HS-27A (cell line): ENCODE data around the gene CTNNA3.
"Not testable (repeated sequence)": the region's sequence is repeated elsewhere in the genome, so short reads cannot be mapped to it uniquely, and the experiment has no call there.

Experiments used
- DNase-seq: peaks from one replicate; pipeline ENCODE4 v3.0.0-alpha.2; 2012; ENCODE audit warnings: low read depth, missing footprints

Gene CTNNA3

DNA sequence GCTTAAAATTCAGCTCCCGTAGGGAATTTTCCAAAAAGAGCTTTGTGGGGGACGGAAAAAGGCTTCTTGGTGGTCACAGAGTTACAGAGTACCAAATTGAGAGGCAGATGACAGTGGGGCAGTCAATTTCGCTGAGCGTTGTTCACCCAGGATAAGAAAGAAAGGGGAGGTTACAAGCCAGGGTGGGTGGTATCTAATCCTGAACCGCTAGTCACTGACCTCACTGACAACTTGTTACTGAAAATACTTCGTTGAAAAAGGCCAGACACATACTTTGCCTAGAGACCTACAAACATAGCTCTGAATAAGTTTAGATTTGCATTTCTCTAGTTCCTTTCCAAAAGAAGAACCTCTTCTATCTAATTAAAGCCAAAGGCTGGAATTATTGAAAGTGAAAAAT, at the start of gene CTNNA3:
Gene CTNNA3 (minus strand): TSS at position 167 of the 400 bp plus-strand sequence.
- no peak for DNase-seq

DNA sequence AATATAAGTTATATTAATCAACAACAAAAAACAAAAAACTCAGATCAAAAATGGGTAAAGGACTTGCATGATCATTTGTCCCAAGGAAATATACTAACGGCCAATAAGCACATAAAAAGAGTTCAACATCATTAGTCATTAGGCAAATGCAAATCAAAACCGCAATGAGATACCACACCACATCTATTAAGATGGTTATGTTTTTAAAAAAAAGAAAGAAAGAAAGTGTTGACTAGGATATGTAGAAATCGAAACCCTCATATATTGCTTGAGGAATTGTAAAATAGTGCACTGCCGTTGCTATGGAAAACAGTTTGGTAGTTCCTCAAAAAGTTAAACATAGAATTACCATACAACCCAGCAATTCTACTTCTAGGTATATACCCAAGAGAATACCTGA, 39.4 kb upstream of the CTNNA3 start:
- no peak for DNase-seq

DNA sequence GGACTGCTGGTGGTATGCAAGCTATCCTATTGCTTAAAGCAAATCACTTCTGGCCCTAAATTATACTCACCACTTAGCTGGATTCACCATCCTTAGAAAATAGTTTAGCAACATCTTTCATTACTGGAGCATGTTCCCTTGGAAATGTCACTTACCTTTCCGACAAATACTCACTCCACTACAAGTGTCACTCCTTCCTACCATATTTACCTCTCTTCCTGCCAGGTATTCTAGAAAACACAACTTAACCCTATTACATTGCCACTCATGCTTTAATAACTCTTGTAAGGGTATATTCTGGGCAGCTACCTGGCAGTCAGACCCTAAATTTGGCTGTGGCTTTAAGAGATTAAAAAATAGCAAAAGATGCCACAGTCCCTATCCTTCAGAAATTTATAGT, 37.5 kb upstream of the CTNNA3 start:
- no peak for DNase-seq

DNA sequence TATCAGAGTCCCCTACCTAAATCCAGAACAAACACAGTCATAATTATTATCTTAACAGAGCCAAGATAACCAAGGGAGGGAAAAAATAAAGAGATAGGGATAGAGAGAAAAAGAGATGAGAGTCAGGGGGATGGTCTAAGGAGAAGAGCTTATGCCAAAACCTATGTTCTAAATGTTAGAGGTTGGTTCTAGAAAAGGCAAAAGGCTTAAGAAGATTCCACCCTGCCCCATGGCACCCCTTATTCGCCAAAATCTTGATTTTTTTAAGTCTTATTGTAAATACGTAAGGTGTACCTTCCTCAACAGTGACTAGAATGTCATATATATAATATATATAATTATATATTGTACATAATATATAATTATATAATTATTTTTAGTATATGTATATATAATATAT, 29.6 kb upstream of the CTNNA3 start:
- no peak for DNase-seq

DNA sequence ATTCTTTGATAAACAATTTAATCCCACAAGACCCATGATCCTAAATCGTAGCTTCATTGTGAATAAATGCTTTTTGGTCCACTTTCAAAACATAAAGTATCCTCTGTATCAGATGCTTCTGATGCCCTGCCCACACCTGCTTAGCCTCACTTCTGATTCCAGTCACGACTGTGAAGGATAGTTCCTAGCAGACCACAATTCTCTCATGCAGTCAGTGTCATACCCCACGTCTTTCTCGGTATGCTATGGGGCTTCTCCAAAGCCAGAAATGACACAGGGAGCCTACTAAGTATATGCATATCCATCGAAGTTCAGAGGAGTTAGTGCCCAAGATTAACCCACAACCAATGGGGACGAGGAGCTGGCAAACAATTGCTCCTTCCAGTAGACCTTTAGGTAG, 27.6 kb upstream of the CTNNA3 start:
- no peak for DNase-seq

DNA sequence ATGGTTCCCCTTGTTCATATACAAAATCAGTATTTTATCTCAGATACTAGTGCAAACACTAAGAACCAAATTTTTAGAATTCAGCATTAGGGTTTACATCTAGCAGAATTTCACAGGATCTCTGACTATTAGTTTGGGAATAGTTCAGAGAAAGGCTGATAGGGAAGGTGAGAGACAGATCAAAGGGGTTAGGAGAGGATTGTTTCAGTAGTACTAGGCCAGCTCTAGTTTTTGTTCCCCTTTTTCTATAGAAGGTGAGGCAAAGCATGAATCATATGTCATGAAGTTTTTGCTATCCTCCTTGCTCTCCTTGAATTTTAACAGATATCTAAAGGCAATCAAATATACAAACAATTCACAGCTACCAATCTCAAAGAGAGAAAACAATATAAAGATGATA, 26.1 kb upstream of the CTNNA3 start:
- no peak for DNase-seq

DNA sequence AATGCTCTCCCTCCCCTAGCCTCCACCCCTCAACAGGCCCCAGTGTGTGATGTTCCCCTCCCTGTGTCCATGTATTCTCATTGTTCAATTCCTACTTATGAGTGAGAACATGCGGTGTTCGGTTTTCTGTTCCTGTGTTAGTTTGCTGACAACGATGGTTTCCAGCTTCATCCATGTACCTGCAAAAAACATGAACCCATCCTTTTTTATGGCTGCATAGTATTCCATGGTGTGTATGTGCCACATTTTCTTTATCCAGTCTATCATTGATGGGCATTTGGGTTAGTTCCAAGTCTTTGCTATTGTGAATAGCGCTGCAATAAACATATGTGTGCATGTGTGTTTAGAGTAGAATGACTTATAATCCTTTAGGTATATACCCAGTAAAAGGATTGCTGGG, 20.5 kb upstream of the CTNNA3 start:
- not testable (repeated sequence) for DNase-seq

DNA sequence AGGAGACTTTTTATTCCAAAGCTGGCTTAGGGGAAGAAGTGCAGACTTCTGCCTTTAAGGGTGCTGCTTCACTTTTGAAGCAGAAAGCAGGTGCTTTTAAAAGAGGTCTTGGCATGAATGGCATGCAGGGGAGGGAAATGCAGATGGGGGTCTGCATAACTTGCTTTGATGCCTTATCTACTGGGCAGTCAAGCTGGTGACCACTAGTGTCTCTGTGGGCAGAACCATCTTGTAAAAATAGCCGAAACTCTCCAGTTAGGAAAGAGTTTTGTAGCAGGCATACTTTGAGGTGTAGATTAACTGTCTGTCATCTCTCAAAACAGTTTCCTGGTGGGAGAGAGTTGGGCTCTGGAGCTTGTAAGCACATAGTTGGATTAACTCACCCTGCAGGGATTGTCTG, 9.9 kb upstream of the CTNNA3 start:
- DNase-seq: no peak

DNA sequence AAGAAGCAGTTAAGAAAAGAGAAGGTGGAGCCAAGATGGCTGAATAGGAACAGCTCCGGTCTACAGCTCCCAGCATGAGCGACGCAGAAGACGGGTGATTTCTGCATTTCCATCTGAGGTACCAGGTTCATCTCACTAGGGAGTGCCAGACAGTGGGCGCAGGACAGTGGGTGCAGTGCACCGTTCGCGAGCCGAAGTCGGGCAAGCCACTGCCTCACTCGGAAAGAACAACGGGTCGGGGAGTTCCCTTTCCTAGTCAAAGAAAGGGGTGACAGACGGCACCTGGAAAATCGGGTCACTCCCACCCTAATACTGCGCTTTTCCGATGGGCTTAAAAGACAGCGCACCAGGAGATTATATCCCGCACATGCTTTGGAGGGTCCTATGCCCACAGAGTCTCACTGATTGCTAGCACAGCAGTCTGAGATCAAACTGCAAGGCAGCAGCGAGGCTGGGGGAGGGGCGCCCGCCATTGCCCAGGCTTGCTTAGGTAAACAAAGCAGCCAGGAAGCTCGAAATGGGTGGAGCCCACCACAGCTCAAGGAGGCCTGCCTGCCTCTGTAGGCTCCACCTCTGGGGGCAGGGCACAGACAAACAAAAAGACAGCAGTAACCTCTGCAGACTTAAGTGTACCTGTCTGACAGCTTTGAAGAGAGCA, 3.7 kb upstream of the CTNNA3 start:
- not testable (repeated sequence) for DNase-seq

DNA sequence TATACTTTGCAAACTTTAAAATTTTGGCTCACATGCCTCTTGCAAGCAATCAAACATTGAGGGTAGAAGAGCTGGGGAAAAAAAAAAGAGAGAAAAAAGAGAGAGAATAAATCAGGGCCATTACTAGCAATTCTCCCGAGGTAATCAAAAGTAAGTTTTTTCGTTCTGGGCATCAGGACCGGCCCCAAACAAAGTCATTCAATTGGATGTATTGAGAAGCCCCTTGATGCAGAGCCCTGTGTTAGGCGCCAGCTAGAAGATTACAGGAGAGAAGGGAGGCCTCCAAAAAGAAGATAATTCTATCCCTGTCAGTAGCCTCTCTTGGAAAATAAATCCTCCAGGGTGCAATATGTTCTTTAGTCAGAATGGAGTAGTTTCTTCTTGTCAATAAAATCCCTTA, 2.2 kb upstream of the CTNNA3 start:
- no peak for DNase-seq

DNA sequence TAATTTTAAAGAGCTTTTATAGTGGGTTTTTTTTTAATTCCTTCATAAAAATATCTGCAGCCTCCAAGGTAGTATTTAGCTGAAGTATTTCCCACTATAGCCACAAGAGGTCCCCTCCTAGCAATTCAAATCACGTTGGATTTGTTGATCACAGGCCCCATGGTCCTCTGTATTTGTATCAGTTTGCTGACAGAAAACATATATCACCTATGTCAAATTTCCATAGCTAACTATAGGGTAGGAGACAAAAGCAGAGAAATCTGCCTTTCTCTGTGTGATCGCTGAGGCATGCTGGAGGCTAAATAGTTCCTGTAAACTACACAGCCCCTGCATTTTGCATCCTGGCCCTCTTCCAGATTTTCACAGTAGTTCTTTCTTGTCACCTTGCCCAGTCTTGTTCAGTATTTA, 1.7 kb upstream of the CTNNA3 start:
- peak; percentile 0 for DNase-seq

DNA sequence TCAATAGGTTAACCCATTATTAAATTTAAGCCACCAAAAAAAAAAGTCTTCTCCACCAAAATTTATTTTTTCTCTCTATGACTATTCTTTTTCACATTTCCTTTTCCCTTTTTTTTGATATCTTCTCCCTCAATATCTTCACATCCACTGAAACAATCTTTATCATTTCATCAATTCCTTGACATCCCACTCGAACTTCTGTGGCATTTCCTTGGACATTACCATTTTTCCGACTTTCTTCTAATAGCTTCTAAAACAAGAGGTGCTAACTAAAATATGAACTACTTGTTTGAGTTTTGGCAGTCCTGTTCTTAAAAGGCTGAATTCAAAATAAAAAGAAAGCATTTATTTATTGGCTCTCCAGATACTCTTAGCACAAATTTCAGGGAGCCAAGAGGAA, 684 bp upstream of the CTNNA3 start:
- DNase-seq: no peak

DNA sequence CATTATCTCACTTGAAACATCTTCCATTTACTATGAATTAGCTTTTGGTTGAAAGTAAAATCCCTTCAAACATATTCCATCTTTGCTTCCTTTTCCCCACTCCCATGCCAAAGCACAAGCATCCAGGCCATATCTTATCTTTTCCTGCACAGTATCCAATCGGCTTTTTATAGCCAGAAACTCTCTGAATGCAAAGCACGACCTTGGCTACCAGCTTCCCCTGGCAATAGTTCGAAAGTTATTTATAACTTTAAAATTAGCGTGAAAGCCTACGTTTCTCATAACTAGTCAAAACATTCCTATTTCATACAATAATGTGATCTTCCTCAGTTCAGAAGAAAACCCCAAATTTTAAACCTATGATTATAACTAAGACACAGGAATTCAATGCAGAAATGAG, 440 bp downstream of the CTNNA3 start:
- no peak for DNase-seq

DNA sequence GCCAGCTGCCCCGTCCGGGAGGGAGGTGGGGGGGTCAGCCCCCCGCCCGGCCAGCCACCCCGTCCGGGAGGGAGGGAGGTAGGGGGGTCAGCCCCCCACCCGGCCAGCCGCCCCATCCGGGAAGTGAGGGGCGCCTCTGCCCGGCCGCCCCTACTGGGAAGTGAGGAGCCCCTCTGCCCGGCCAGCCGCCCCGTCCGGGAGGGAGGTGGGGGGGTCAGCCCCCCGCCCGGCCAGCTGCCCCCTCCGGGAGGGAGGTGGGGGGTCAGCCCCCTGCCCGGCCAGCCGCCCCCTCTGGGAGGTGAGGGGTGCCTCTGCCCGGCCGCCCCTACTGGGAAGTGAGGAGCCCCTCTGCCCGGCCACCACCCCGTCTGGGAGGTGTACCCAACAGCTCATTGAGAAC, 4.1 kb downstream of the CTNNA3 start:
- DNase-seq: not testable (repeated sequence)

DNA sequence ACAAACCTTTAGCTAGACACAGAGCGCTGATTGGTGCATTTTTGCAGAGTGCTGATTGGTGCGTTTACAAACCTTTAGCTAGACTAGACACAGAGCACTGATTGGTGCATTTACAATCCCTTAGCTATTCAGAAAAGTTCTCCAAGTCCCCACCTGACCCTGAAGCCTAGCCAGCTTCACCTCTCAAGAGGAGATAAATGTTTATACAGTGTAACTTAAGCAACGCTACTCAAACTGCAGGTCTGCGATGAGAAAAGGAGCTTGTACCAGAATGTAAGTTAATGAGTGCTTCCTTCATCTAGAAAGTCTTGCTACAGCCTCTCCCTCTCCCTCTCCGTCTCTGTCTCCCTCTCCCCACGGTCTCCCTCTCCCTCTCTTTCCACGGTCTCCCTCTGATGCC, 5.5 kb downstream of the CTNNA3 start:
- DNase-seq: not testable (repeated sequence)

DNA sequence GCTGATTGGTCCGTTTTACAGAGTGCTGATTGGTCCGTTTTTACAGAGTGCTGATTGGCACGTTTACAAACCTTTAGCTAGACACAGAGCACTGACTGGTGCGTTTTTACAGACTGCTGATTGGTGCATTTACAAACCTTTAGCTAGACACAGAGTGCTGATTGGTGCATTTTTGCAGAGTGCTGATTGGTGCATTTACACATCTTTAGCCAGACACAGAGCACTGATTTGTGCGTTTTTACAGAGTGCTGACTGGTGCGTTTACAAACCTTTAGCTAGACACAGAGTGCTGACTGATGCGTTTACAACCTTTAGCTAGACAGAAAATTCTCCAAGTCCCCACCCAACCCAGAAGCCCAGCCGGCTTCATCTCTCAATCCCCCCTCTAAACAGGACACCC, 11.9 kb downstream of the CTNNA3 start:
- DNase-seq: not testable (repeated sequence)

DNA sequence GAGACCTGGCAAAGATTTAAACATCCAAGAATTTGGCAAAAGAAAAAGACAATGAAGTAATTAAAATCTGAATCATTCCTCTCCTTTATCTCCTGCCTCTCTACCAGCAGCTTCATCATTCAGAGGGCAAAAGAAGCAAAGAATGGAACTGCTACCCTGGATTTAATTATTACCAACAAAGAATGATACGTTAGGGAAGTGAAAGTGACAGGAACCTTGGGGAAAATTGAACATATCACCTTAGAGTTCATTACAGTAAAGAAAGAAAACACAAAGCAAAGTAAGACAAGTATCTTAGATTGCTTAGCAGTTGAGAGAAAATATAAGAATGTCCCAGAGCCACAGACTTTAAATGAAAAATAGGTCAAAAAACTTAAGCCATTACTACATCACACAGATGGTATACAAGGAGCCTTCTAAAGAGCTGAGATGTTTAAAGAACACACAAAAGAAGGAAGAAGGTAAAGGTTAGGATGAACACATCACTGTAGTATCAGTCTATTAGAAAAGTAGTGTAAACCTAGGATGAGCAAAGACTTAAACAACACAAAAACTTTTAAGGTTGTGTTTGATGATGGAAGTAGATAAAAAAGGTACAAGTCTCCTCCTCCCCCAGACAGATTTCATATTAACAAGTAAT, 17.5 kb downstream of the CTNNA3 start:
- DNase-seq: no peak

DNA sequence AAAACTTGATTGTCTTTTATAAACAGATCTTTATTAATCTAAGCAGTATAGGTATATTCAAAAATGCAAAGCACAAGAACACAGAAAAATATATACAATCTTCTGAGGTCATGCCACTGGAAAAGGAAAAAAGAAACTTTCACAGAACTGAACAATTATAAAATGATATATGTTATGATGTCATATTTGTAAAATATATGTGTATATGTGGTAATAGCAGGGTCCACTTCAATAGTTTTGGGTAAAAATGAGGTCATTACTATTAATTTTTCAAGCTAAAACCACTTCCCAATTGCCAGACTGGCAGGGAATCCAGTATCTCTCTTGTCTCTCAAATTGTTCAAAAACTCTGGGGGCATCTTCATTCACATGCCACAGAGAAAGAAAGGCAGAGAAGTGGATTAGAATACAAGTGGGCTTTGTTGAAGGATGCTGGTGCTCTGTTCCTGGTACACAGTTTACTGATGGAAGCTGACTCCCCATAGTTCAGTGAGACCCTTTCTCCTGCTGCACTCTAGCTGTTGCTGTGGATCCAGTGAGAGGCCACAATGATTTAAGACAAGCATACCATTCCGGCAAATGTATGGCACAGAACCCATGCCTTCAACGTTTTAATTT, 19.7 kb downstream of the CTNNA3 start:
- no peak for DNase-seq

DNA sequence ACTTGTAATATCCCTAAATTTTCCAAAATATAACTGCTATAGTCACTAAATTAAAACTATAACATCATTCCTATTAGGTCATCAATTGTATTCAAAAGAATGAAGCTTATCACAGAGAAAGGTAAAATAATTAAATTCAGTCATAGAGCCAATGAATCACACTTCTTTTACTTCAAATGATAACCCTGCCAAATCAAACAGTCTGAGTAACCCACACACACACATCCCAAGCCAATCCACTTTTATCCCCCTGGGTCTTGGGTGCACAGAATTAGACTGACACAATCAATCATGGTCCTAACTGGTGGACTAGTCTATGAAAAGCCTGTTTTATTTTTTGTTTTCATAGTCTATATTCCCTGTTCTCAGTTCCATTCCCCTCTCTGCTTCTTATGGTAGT, 25.6 kb downstream of the CTNNA3 start:
- DNase-seq: no peak

DNA sequence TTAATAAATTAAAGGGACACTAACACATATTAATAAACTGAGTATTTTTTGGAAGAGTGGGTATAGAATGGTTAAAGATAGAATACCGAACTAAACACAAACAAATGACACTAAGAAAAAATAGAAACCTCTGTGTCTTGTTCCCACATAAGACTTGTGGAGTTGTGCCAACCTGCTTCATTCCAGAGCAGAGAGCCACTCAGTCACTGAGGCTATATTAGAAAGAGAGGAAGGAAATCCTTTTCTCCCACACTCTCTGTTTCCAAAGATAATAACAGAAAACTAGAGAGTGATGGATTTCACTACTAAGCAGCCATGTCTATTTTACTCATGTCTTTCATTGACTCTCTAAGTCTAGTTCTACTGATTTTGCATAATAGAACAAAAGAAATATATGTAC, 26.0 kb downstream of the CTNNA3 start:
- no peak for DNase-seq

DNA sequence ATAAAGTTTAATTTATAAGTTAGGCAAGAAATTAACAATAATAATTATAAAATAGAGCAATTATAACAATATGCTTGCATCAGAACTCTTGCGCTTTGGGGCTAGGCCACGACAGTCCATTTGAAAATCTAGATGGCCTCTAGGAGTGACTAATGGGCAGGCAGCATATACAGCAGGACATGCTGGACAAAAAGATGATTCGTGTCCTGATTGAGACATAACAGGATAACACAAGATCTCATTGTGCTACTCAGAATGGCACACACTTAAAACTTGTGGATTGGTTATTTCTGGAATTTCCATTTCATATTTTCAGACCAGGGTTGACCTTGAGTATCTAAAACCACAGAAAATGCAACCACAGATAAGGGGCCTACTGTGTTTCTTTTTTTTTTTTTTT, 27.5 kb downstream of the CTNNA3 start:
- no peak for DNase-seq

DNA sequence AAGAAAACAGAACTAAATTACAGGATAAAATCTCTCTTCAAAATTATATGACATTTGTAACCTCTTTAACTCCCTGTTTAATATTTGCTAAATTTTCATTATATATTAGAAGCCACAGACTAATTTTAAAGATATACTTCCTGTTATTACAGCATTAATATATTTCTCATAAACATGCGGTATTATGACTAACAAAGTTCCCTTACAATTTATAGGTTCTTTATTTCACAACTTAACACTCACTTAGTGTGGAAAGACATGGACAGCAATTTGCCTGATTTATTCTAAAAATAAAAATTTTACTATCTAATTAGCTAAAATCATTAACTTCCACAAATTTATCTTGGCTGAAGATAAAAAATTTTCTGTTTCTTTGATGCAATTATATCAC, 29.0 kb downstream of the CTNNA3 start:
- DNase-seq: no peak

DNA sequence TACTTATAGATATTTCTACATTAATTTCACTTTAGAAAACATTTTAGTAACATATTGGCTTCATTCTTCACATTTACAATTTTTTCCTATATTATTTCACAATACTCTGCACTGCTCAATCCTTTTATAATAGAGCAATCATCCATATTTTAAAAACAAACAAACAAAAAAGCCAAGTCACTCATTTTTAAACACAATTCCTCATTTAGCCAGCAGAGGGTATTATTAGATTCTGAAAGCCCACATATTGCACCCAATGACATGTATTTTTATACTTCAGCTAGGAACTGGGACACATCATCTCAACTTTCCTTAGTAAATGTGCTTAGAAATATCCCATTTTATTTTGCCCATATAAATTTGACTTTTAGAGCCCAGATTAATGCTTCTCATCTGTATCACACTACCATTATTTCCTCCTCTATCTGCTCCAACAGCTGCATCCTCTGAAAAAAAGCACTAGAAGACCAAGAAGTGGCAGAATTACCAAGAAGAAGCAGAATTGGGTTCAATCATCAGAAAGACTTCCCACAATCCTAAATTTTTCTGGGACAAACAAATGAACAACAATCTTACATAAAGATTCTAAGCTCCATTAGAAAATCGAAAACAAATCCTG, 29.5 kb downstream of the CTNNA3 start:
- no peak for DNase-seq
